Measurements from ENCODE around the gene DAPK2.

DAPK2 gene

GRCh38 chr15:64004587-64004986, 41.7 kb downstream of the DAPK2 start:
- ChIA-PET POLR2A (no interaction called here), CTCF (interaction anchor here (1.0 to 3.8 kb wide), 6 partner anchors 9 to 59 kb away, joined by 3 to 24 read pairs (median 6); no protein-coding TSS in a partner anchor)
- TF ChIP-seq, protein P1, sequence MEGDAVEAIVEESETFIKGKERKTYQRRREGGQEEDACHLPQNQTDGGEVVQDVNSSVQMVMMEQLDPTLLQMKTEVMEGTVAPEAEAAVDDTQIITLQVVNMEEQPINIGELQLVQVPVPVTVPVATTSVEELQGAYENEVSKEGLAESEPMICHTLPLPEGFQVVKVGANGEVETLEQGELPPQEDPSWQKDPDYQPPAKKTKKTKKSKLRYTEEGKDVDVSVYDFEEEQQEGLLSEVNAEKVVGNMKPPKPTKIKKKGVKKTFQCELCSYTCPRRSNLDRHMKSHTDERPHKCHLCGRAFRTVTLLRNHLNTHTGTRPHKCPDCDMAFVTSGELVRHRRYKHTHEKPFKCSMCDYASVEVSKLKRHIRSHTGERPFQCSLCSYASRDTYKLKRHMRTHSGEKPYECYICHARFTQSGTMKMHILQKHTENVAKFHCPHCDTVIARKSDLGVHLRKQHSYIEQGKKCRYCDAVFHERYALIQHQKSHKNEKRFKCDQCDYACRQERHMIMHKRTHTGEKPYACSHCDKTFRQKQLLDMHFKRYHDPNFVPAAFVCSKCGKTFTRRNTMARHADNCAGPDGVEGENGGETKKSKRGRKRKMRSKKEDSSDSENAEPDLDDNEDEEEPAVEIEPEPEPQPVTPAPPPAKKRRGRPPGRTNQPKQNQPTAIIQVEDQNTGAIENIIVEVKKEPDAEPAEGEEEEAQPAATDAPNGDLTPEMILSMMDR (IDR thresholded peaks at IDR 0.05; ENCODE audit: control extremely low read depth, extremely low read depth, low read depth, missing control alignments) = no peak
- no peak for DNase-seq (ENCODE audit: extremely low spot score)

DNA sequence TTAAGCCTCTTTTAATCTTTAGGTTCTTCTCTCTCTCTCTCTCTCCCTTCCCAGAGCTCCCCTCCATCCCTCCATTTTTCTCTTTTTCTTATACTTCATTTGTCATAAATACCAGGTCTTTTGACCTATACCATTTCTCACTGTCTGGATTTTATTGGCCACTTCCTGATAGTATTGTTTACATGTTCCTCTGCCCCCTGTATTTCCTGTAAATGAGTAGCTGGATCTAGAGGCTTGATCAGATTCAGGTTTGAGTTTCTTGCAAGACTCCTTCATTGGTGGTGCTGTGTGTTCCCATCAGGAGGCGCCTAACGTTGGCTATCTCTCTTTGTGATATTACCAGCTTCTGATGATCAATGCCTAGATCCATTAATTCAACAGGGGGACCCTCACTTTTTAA, 42.2 kb downstream of the DAPK2 start:
- TF ChIP-seq, protein P1 (IDR thresholded peaks at IDR 0.05; ENCODE audit: control extremely low read depth, extremely low read depth, low read depth, missing control alignments) = no peak
- no peak for DNase-seq (ENCODE audit: extremely low spot score)
- ChIA-PET POLR2A (no interaction called here), CTCF (interaction anchor here (1.0 to 3.8 kb wide), 4 partner anchors 9 to 58 kb away, joined by 4 to 24 read pairs (median 7); no protein-coding TSS in a partner anchor)

- TF ChIP-seq, protein P1 (IDR thresholded peaks at IDR 0.05; ENCODE audit: control extremely low read depth, extremely low read depth, low read depth, missing control alignments) = no peak
- ChIA-PET CTCF (interaction anchor here (3.8 kb wide), 1 partner anchor 10 kb away, joined by 24 read pairs; no protein-coding TSS in a partner anchor), POLR2A (no interaction called here)
- no peak for DNase-seq (ENCODE audit: extremely low spot score)
Measured at GRCh38 chr15:64003182-64003581, 43.1 kb downstream of the DAPK2 start.

GRCh38 chr15:64001148-64001547, 45.1 kb downstream of the DAPK2 start:
- ChIA-PET POLR2A (no interaction called here), CTCF (interaction anchor here (1.3 kb wide), 1 partner anchor 45 kb away, joined by 4 read pairs; no protein-coding TSS in a partner anchor)
- DNase-seq (ENCODE audit: extremely low spot score) = no peak

GRCh38 chr15:64000183-64000951, 45.9 kb downstream of the DAPK2 start:
- ChIA-PET CTCF (interaction anchor here (1.3 to 1.9 kb wide), 2 partner anchors 9 to 45 kb away, joined by 4 to 8 read pairs; no protein-coding TSS in a partner anchor), POLR2A (no interaction called here)
- TF ChIP-seq, protein P1 (IDR thresholded peaks at IDR 0.05; ENCODE audit: control extremely low read depth, extremely low read depth, low read depth, missing control alignments) = no peak
- DNase-seq (ENCODE audit: extremely low spot score) = no peak

More at GRCh38 chr15:64001148-64001547, 45.1 kb downstream of the DAPK2 start:
- TF ChIP-seq, protein P1 (IDR thresholded peaks at IDR 0.05; ENCODE audit: control extremely low read depth, extremely low read depth, low read depth, missing control alignments) = no peak

- TF ChIP-seq, protein P1 (IDR thresholded peaks at IDR 0.05; ENCODE audit: control extremely low read depth, extremely low read depth, low read depth, missing control alignments) = no peak
- no peak for DNase-seq (ENCODE audit: extremely low spot score)
- CTCF ChIA-PET = interaction anchor here (0.9 to 1.9 kb wide), 4 partner anchors 11 to 247 kb away, joined by 3 to 8 read pairs (median 4); no protein-coding TSS in a partner anchor
- POLR2A ChIA-PET = no interaction called here
Measured at GRCh38 chr15:63999177-63999576, 47.1 kb downstream of the DAPK2 start.

Measured in GM10248 (cell line).